GM19240 (cell line): ENCODE measurements around the gene CDK5.
A peak's percentile ranks its signal among the peaks of the same experiment; 100 is the strongest.

Experiments
- DNase-seq: peaks from one replicate; pipeline ENCODE4 v3.0.0; 2011; ENCODE audit warnings: low spot score; ENCODE audit not compliant: insufficient read length

Gene CDK5

GRCh38 chr7:151087245-151088018, 29.7 kb upstream of the CDK5 start:
- no peak for DNase-seq

- DNase-seq, result no peak
Measured at GRCh38 chr7:151086802-151087244, 29.1 kb upstream of the CDK5 start.

- peak; percentile 85 for DNase-seq
Measured at GRCh38 chr7:151085691-151086620, 28.3 kb upstream of the CDK5 start, which contains the start of gene AGAP3. AGAP3 (plus strand) TSS chr7:151086475; CDS start chr7:151086742, 267 bp downstream.

GRCh38 chr7:151085329-151085690, 27.6 kb upstream of the CDK5 start:
- no peak for DNase-seq

- no peak for DNase-seq
Measured at GRCh38 chr7:151083824-151084160, 26.1 kb upstream of the CDK5 start.

GRCh38 chr7:151083071-151083823, 25.6 kb upstream of the CDK5 start, which contains the start of gene TMUB1:
TMUB1 (minus strand) TSS chr7:151083493; CDS start chr7:151082563, 930 bp downstream.
- peak; percentile 70 for DNase-seq

GRCh38 chr7:151082141-151083070, 24.7 kb upstream of the CDK5 start:
- DNase-seq, result no peak

- no peak for DNase-seq
Measured at GRCh38 chr7:151081170-151082101, 23.7 kb upstream of the CDK5 start.

GRCh38 chr7:151080522-151081169, 22.9 kb upstream of the CDK5 start, which contains the start of gene FASTK:
FASTK (minus strand) TSS chr7:151080809; CDS start chr7:151080766, 43 bp downstream.
- DNase-seq, result peak; percentile 97

- DNase-seq, result no peak
Measured at GRCh38 chr7:151080067-151080521, 22.4 kb upstream of the CDK5 start.

GRCh38 chr7:151079199-151079910, 21.7 kb upstream of the CDK5 start:
- no peak for DNase-seq

- no peak for DNase-seq
Measured at GRCh38 chr7:151078233-151079040, 20.7 kb upstream of the CDK5 start.

- DNase-seq, result no peak
Measured at GRCh38 chr7:151077705-151078232, 20.1 kb upstream of the CDK5 start.

- DNase-seq, result no peak
Measured at GRCh38 chr7:151076863-151077704, 19.4 kb upstream of the CDK5 start.

GRCh38 chr7:151075978-151076426, 18.3 kb upstream of the CDK5 start:
- no peak for DNase-seq

GRCh38 chr7:151075662-151075971, 17.9 kb upstream of the CDK5 start:
- no peak for DNase-seq
